Measurements from ENCODE around the gene RACGAP1.

The RACGAP1 gene

DNA sequence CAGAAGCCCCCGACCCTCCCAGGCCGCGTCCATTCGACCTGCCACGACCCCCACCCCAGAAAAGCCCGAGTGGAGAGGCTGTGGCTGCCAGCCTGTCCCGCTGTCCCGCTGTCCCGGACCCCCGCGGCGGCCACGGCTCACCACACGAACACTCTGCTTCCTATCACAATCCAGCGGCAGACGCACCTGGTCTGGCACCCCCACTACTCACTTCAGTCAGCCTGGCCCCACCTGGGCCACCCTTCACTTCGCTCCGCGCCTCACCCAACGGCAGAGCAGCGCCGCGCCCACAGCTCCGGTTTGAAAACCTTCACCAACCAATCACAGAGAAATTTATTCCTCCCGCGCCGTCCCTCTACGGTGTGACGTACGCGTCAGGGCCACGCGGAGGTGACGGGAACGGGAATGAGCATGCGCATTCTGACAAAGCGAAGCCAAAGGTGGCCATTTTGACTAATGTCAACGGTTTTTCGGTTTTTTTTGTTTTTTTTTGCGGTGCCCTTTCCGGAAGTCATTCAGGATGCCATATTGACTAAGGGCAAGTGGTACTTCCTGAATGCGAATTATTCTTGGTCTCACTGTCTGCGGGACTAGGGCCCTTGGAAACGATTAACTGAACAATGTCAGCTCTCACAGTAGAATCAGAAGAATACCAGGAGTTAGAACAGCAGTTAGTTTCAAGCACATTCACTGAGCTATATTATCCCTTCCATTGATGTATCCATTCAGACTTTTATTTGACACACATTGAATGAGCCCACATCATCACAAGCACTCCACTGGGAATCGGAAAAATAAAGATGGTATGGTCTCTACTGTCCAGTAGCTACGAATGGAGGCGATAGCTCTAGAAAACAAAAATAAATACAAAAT lies at the start of gene RACGAP1:
TSS of gene RACGAP1 (minus strand) at position 308 of the 873 bp plus-strand sequence. CDS start 8,779 bp downstream, outside the sequence.
- DNase-seq = peak; percentile 97

- no peak for DNase-seq
Observed at GRCh38 chr12:50073712-50074111, 48.4 kb upstream of the RACGAP1 start.

DNA sequence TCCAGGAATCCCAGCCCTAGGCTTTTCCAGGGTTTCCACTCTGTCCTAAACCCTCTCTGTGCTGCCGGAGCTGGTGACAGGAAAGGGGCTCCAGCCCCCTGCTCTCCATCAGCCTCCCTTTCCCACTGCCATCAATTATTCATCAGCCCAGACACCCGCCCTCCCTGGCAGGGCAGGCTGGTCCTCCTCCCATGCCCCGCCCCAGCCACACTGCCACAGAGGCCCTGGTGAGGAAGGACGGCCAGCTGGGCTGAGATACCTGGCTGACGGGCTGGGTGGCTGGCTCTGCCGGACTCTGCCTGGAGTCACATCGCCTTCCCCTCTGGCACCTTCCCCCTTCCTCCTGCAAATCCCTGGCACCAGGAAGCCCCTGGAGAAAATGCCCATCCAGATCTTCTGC lies 47.9 kb upstream of the RACGAP1 start:
- DNase-seq = no peak

DNA sequence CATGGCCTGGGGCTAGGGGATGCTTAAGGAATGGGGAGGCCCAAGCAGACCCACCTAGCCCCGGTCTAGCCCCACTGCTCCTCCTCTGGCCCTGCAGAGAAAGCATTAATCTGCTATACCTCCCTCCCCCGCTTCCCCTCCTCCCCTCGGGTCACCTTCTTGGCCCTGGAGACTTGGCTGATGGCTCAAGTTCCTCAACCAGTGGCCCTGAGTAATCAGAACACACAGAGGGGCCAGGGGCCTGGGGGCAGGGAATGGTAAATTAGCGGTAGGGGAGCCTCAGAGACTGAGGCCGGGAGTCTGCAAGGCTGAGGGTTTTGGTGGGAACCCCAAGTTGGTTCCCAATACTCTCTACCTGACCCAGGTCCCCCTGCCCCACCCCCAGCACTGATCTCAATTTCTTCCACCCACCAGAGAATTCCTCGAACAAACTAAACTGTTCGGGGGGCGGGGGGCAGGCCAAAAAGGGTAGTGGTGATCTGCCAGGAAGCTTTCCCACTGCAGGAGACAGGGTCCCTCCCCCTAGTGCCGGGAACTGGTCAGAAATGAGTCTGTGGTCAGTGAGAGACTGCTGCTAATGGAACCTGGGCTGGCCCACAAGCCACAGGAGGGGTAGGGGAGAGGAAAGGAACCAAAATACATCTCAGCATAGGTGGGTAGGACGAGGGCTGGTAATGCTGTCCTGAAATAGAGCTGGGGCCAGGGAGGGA lies 47.1 kb upstream of the RACGAP1 start:
- no peak for DNase-seq

DNA sequence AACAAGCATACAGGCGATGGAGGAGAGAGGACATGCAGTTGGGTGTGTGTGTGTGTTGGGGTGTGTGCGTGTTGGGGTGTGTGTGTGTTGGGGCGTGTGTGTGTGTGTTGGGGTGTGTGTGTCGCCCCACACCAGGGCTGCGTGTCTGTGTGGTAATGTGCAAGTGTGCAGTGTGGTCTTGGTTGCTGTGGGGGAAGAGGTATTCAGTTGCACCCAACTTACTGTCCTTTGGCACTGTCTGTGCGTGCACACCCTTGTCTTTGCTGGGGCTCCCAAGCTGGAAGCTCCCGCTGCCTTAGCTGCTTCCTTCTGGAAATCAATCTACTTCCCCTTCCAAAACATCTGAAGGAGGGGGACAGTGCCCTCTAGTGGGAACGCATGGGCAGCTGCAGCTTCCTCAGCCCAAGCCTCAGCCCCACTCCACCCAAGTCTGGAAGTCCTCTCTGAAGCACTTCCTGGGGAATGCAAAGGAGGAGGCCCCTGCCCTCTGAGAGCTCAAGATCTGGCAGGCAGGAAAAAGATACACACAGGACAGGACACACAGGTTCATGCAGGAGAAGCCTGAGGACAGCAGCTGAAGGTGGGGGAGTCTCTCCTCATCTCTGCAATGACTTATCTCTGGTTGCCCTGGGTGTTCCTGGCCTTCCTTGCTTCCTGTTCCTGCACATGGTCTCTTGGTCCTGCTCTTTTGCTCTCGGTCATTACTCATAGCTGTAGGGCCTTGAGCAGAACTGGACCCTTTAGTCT lies 45.2 kb upstream of the RACGAP1 start:
- peak; percentile 55 for DNase-seq

DNA sequence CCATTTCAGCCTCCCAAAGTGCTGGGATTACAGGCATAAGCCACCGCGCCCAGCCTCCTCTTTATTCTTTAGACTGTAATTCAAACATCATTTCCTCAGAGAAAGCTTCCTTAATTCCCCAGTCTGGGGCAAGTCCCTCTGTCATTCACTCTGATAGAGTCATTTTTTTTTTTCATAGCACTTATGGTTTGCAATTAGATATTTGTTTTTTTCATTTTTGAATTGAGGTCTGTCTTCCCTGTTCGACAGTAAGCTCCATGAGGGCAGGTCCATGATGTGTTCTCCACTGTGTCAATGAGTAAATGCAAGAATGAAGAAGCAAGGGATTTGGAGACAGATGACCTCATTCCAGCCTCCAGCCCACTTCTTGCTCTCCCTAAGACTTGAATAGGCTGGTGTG lies 44.2 kb upstream of the RACGAP1 start:
- DNase-seq = no peak

DNA sequence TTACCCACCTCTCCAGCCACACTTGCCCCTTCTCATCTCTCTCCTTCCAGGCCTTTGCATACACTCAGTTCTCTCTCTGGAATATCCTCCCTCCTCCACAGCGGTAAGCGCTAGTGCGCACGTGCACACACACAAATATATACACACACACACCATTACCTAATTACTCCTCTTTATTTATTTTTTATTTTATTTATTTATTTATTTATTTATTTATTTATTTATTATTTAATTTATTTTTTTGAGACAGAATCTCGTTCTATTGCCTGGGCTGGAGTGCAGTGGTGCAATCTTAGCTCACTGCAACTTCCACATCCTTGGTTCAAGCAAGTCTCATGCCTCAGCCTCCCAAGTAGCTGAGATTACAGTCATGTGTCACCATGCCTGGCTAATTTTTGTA lies 43.8 kb upstream of the RACGAP1 start:
- DNase-seq = no peak

DNA sequence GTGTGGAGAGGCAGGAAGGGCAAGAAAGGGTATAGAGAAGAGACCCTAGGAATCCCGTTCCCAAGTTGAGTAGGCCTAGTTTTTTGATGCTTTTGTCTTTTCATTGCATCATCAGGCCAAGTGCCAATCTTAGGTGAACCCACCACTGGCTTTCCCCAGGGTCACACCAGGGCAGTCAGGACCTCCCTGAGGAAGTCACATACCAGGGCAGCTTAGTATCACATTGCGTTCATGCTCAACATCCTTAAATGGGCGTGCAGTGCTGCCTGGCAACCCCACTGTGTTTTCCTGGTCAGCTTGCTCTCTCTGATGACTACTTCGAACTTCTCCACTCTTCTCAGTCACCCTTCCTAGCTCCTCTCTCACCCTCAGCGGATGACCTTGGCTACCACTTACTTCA lies 41.1 kb upstream of the RACGAP1 start:
- DNase-seq = no peak

GRCh38 chr12:50065726-50066310 lies 40.5 kb upstream of the RACGAP1 start:
- no peak for DNase-seq

DNA sequence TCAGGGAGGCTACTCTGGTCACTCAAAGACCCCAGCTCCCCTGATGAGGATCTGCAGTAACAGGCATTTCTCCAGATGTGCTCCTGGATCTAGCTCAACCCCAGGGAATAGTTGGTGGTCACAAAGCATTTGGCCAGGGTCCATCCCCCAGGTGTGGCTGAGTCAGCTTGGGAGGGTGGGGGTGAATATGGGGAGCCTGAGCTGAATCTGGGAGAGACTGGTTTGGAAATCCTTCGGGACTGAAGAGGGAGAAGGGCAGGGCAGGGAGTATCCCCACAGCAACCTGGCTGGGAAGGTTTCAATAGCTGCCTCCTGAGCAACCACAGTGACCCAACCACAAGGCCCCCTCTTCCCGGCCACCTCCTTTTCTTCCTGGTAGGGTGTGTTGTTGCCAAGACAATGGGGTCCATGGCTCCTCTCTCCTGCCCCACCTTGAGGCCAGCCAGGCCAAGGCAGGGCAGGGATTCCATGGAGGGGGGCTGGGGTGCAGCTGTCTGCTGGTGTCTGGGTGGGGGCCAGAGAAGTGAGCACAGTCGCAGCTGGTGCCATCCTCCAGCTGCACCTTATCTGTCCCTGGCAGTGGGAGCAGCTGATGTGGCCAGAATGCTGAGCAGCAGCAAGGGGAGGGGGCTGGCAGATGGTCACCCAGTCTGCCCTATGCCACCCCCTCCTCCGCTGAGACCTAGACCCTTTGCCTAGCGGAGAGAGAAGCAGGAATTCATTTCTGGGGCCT lies 37.6 kb upstream of the RACGAP1 start:
- no peak for DNase-seq

GRCh38 chr12:50061946-50062686 lies 36.8 kb upstream of the RACGAP1 start:
- DNase-seq = no peak

DNA sequence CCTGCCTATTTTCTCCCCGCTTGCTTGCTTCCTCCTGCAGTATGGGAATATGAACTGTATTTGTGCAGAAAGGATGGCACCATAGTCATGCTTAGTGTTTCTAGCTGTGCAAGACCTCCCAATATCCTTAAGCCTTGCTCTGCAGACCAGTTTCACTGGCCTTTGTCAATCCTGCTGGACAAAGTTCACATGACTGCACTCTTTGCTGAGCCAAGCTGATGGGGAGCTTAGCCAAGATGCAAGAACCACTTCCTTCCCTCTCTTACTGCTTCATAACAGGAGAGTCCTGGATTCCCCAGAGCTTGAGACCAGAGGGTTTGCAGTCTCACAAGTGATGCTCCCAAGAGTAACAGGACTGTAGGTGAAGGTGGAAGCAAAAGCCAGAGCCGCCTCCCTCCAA lies 35.9 kb upstream of the RACGAP1 start:
- DNase-seq = no peak

DNA sequence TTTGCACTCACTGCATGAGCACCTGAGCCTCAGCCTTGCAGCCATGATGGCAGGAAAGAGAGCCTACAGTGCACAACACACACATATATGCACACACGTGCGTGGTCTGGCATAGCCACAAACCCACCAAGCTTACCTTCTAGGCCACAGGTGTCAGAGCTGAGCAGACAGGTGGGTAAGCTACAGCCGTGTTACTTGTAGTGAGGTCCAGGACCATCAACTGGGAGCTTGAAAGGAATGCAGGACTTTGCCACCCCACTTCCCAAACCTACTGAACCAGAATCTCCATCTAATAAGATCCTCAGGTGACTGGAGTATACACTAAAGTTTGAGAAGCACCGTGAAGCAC lies 34.8 kb upstream of the RACGAP1 start:
- no peak for DNase-seq

DNA sequence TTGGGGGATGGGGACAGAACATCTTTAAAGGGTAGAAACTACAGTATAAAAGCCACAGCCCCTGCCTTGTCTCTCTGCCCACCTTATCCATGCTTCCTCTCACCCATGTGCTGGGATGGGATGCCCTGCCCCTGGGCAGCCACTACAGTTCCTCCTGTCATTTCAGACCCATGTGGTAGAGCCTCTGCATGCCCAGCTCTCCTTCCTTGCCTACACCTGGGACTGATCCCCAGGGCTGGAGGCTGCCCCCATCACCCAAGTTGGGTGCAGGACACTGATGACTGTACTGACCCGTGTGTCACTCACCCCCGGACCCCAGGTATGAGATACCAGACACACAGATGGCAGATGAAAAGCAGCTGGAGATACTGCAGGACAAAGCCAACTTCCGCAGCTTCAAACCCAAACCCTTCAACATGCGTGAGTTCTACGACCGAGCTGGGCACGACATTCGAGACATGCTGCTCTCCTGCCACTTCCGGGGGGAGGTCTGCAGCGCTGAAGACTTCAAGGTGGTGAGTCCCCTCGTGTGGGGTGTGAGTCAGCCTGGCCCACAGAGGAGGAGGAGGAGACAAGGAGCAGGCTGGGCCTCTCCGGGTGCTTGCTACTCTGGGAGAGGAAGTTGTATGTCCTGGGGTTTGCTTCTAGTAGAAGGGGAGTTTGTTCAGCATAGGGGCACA lies 34.3 kb upstream of the RACGAP1 start:
- DNase-seq = no peak

DNA sequence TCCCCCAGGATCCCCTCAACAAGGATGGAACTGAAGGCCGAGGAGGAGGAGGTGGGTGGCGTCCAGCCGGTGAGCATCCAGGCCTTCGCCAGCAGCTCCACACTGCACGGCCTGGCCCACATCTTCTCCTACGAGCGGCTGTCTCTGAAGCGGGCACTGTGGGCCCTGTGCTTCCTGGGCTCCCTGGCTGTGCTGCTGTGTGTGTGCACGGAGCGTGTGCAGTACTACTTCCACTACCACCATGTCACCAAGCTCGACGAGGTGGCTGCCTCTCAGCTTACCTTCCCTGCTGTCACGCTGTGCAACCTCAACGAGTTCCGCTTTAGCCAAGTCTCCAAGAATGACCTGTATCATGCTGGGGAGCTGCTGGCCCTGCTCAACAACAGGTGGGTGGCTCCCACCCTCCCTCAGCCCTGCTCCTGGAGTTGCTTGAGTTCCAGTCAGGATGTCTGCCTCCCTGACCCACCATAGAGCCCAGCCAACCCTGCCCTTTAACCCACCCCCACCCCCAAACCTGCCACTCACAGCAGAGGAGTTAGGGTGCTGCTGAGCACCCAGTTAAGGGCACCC lies 33.5 kb upstream of the RACGAP1 start:
- DNase-seq = no peak

DNA sequence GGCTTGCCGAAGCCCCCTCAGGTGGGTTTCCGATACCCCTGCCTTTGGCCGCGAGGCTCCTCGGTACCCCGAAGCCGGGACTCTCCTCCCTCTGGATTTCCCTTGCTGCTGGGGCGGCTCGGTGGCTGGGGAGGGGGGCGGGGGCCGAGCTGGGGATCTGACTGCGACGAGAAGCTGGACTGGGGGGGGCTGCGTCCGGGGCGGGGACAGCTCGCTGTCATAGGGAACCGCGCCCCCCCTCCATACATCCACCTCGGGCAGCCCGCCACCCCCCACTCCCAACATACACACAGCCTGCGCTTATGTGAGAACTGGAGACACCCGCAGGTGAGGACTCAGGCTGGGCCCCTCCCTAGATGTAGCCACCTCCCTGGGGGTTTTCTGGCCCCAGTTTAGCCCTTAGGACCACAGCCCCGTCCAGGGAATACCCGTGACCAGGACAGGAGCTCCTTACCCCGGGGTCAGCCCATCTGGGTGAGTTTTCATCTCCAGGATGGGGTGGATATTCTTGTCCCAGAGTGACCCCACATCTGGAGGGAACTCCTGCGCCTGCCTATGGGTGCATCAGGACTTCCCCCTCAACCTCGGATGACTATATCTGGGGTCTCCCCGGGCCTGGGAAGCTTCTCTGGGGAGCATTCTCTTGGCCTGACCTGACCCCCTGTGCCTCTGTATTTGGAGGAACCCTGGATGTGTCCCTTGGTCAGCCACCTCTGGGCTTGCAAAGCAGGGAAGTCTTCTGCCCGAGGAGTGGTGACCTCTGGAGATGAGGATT lies 32.8 kb upstream of the RACGAP1 start:
- no peak for DNase-seq

GRCh38 chr12:50057000-50057841 lies 31.9 kb upstream of the RACGAP1 start, which contains the start of gene ASIC1:
Gene ASIC1 (plus strand): TSS chr12:50057596. CDS start chr12:50058767, 1,171 bp downstream.
- peak; percentile 38 for DNase-seq

- DNase-seq = no peak
Observed at GRCh38 chr12:50056639-50056976, 31.3 kb upstream of the RACGAP1 start.
